HG03521 (cell line): Measurements from ENCODE around the gene SHROOM3.

ENCODE experiments used
- ATAC-seq: cut with Tn5 transposase; IDR thresholded peaks from one replicate; pipeline ENCODE4 v1.9.1; 2021; ENCODE audit warnings: mild to moderate bottlenecking, moderate library complexity; ENCODE audit not compliant: unreplicated experiment

The SHROOM3 gene

GRCh38 chr4:76800902-76801301, 365.9 kb downstream of the SHROOM3 start:
- ATAC-seq = no peak

DNA sequence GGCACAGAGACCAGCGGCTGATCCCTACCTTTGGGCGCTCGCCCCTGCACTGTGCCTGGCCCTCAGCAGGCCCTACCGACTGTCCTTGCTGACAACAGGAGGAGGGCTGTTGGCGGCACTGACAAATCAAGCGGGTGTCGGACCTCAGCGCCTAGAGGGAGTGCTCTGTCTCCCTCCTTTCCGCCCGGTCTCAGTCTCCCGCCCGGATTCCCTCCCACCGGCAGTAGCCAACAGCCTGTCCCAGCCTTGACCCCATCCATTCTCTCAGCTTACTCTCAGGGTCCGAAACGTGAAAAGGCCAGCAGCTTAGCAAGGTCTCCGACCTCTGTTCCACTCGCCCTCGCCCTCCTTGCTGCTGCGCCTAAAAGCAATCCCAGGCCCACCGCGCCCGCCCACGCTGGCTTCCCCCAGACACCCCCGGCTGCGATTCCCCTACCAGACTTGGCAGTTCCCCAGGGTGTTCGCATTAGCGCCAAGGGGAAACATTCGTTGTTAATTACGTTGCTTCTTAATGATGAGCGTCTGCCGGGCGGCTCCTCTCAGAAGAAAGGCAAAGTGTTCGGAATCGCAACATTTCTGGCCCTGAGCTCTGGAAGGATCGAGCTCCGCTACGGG, 366.7 kb downstream of the SHROOM3 start:
- no peak for ATAC-seq

DNA sequence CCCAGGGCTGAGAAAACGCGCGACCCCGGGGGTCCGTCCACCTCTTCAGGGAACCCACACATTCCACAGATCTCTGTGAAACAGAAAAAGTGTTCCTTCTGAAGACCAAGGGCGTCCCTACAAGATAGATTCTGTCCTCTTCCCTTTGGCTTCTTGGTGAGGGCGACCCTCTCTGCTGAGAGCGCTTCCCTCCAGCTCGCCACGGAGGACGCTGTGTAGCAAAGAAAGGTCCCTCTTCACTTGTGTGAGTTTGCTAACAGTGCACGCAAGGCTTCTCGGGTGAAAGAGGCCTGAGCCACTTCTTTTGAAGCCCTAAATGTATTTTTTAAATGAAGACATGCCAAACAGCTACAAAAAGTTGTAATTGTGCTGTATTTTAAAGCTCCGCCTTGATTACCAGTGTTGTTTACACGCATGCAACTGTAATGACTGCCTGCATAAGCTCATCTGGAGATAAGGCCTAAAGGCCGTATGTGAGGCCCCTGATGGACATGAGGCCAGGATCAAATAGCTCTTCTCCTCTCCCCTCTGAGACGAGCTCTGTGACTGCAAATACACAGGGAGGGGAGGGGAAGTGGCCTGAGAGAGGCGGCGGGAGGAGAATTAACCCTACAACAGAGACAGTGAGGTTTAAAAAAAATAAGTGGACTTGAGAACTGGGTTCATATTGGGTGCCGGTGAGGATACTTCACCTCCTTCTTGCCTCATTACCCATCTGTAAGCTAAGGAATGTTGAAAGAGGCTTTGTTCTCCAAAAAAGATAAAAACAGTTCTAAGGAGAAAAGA, 367.4 kb downstream of the SHROOM3 start:
- ATAC-seq = no peak

GRCh38 chr4:76803522-76803921, 368.5 kb downstream of the SHROOM3 start:
- no peak for ATAC-seq

- no peak for ATAC-seq
Measured at GRCh38 chr4:76804096-76804495, 369.1 kb downstream of the SHROOM3 start.

GRCh38 chr4:76806346-76806745, 371.3 kb downstream of the SHROOM3 start:
- no peak for ATAC-seq

GRCh38 chr4:76806757-76807156, 371.7 kb downstream of the SHROOM3 start:
- no peak for ATAC-seq

DNA sequence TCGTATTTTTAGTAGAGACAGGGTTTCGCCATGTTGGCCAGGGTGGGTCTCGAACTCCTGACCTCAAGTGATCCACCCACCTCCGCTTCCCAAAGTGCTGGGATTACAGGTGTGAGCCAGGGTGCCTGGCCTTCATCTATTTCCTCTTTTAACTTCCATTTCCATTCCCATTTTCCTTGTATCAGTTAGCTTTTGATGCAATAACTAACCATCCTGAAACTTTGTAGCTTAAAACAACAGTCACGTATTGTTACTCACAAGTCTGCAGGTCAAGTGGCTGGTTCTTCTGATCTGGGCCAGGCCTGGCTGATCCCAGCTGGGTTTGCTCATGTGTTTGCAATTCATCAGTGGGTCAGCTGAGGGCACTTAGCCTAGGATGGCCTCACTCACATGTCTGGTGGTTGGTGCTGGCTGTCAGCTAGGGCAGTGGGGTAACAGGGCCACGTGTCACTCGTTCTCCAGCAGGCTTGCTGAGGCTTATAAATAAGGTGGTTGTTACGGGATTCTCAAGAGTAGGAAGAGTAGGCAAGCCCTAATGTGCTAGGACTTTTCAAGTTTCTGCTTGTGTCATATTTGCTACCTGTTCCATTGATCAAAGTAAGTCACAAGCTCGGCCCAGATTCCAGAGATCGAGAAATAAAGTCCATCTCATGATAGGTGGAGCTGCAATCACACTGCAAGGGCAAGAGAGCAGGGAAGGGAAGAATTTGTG, 374.7 kb downstream of the SHROOM3 start:
- ATAC-seq = no peak

DNA sequence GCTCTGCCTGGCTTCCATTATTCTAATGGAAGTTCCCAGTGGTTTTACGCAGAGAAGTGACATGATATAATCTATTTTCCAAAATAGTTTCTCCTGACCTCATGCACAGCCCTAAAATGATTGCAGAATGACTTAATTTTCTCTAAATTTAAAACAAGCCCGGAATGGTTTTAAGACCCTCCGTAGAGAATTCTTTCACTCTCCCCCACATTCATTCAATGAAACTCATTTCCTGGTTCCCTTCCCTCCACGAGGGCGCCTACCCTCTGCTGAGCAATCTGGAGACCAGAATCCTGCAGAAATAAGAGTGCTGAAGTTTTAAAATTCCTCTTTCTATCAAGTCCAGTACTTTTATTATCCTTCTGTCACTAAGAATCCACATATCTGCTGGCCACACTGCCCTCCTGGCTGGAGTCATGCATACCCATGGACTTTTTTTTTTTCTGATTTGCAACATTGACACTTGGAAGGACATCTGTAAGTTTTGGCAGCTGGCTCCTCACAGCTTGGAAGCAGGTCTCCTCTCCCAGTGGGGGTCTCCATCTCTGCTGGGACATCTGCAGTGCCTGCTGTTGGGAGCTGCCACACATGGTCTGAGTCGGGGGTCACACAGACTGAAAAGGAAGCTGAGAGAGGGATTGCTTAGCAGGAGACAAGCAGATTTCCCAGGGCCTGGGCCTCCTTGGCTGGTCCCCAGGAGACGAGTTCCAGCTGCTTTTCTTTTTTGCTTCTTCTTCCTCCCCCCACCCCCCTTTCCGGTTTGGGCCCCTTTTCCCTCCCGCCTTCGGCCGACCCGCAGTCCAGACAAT, 376.8 kb downstream of the SHROOM3 start:
- ATAC-seq = no peak

GRCh38 chr4:76813070-76813469, 378.0 kb downstream of the SHROOM3 start:
- no peak for ATAC-seq

DNA sequence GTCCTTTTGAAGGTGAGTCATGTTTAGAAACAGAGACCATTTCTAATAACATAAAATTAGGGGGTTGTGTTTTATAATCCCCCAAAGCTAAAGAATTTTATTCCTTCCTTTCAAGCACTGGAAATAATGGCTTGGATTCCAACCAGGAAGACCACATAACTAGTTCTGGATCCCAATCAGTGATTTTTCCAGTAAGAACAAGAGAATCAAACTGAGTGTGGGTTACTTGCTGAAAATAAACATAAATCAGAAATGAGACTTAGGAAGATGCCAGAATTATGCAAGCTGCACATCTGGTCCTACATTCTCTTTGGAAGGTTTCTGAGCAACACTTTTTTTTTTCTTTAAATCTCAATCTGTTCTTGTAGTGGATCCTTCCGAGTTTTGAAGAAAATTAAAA, 386.6 kb downstream of the SHROOM3 start:
- ATAC-seq = no peak

- no peak for ATAC-seq
Measured at GRCh38 chr4:76822303-76822702, 387.3 kb downstream of the SHROOM3 start.

GRCh38 chr4:76823495-76823894, 388.5 kb downstream of the SHROOM3 start:
- no peak for ATAC-seq

DNA sequence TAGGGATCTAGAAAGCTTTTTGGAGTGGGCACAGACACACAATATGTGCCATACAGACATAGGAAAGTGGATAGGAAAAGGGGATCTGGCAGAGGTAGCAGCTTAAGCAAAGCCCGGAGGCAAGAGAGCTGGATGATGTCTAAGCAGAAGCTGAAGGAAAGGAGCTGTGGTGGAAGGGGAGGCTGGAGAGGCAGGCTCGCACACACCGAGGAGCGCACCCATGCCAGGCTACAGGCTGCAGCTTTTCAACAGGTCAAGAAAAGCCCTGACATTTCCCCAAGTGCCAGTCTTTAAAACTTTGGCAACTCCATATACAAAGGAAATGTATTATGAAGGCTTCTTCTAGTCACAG, 395.6 kb downstream of the SHROOM3 start:
- ATAC-seq = no peak

GRCh38 chr4:76830964-76831703, 396.1 kb downstream of the SHROOM3 start:
- ATAC-seq = no peak

DNA sequence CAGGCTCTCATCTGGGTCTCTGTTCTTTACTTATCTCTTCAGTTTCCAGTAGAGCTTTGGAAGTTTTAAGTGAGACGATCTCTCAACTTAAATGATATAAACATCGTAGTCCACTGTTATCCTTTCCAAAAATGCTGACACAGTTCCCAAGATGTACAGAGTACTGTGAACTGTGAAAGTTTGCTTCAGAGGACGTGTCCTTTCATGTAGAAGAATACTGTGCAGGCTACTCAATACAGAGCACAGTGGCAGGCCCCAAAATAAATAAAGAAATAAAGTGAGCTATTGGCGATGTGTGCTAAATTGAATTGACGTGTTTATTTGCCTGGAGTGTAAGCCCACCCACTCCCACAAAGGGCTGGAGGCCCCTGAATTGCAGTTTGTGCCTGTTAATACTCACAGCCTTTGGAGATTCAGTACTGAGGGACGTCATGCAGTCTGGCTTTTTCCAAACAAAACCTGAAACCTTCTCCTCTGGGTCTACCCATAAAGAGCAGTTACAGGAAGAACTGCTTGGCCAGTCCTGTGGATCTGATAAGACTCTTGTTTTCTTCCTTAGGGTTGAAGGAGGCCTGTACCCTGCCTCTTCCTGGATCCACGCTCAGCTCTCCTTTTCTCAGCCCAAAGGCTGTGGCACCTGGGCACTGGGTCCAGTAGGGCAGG, 396.8 kb downstream of the SHROOM3 start:
- ATAC-seq = no peak
